Fibroblast of pulmonary artery (primary cell): ENCODE results near the gene ESCO1.
A peak's percentile ranks its signal among the peaks of the same experiment; 100 is the strongest.

Experiments used
- DNase-seq: peaks from one replicate; pipeline ENCODE4 v3.0.0-alpha.2; 2010; ENCODE audit warnings: low read depth
- H3K4me3 ChIP-seq: replicated peaks from 2 replicates; pipeline ENCODE4 v1.5.1; 2011; ENCODE audit warnings: low read depth, mild to moderate bottlenecking, control low read depth, low read length, moderate library complexity
- TF ChIP-seq, protein P1 (sequence below): IDR thresholded peaks from 2 replicates; pipeline ENCODE4 v1.5.1; 2011; ENCODE audit warnings: mild to moderate bottlenecking, control low read depth, low read length, inconsistent platforms; ENCODE audit errors: missing control alignments

ESCO1 gene

DNA sequence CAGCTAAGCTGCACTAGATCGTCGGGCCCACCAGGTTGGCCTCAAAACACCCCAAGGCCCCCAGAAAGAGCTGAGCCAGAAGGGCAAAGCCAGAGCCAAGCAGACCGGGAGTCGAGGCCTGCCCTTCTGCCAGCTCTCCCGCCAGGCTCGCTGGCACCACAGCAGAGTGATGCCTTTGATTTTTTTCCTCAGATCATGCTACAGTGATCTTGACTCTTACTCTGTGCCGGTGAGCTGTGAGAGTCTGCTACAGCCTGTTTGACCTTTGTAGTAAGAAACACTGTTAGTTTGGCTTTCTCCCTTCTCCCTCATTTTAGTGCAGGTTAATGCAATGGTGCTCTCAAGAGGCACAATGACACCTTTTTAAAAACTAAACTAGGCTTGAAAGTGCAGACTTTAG lies 97.8 kb downstream of the ESCO1 start:
- no peak overlapping the region for H3K4me3 ChIP-seq
- TF ChIP-seq, protein P1, sequence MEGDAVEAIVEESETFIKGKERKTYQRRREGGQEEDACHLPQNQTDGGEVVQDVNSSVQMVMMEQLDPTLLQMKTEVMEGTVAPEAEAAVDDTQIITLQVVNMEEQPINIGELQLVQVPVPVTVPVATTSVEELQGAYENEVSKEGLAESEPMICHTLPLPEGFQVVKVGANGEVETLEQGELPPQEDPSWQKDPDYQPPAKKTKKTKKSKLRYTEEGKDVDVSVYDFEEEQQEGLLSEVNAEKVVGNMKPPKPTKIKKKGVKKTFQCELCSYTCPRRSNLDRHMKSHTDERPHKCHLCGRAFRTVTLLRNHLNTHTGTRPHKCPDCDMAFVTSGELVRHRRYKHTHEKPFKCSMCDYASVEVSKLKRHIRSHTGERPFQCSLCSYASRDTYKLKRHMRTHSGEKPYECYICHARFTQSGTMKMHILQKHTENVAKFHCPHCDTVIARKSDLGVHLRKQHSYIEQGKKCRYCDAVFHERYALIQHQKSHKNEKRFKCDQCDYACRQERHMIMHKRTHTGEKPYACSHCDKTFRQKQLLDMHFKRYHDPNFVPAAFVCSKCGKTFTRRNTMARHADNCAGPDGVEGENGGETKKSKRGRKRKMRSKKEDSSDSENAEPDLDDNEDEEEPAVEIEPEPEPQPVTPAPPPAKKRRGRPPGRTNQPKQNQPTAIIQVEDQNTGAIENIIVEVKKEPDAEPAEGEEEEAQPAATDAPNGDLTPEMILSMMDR, result no peak
- no peak for DNase-seq

DNA sequence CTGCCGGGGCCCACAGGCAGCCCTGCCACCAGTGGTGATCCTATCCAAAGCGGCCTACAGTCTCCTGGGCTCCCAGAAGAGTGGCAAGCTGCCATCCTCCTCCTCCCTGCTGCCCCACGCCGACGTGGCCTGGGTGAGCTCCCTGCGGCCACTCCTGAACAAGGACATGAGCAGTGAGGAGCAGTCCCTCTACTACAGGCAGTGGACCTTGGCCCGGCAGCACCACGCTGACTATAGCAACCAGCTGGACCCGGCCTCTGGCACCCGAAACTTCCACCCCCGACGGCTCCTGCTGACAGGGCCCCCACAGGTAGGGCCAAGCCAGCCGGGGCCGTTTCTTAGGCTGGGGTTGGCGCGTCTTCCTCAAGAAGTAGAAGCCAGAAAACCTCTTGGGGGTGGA lies 100.5 kb downstream of the ESCO1 start:
- no peak for DNase-seq
- TF ChIP-seq, protein P1, result no peak
- no peak overlapping the region for H3K4me3 ChIP-seq

DNA sequence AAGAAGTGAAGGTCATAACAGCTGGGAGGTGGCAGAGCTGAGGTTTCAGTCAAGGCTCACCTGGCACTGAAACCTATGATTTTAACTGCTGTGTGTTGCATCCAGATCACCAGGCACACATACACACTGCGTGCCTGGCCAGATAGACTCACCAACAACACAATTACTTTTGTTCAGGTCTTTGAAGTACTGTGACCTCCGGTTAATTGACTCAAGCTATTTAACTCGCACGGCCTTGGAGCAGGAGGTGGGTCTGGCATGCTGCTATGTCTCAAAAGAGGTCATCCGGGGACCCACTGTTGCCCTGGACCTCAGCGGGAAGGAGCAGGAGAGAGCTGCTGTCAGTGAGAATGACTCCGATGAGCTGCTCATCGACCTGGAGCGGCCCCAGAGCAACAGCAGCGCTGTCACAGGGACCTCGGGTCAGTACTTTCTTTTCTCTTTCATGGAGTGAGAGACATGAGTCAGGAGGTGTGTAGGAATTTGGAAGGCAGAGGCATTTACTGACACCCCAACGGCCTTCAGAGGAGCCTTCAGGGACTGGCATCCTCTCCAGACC lies 104.1 kb downstream of the ESCO1 start:
- no peak for DNase-seq
- no peak overlapping the region for H3K4me3 ChIP-seq
- TF ChIP-seq, protein P1, result no peak

DNA sequence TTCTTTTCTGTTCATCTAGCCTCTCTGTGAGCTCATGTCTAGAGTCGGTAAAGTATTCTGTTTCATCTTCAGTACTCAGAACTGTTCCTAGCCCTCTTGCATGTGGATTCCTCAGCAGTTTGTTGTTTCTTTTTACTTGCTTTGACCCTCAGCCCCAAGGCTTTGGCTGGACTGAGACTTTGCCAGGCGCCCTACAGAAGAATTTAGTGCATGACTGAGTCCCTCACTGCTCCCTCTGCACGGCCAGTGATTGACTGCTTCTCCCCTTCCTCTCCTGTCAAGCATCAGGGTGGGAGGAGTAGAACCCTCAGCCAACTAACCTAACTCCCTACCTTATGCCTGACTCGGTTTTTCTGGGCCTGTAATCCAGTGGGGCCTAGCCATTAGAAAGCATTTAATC lies 109.8 kb downstream of the ESCO1 start:
- DNase-seq, result no peak

DNA sequence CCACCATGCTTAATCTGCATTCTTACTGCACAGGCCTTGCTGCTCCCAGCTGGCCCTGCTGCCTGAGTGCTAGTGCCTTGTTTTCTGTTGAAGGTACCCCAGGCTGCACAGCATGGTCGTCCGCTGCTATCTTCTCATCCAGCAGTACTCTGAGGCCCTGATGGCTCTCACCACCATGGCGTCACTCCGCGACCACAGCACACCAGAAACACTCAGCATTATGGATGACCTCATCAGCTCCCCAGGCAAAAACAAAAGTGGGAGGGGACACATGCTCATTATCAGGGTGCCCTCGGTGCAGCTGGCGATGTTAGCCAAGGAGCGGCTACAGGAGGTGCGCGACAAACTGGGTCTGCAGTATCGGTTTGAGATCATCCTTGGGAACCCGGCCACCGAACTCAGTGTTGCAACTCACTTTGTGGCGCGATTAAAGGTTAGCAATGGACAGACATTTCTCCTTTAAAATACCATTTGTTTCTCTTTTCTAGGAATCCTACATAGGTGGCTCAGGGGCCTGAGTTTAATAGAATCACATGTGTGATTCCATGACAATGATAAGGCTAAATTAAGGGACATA lies 110.5 kb downstream of the ESCO1 start:
- DNase-seq, result no peak
- H3K4me3 ChIP-seq, result no peak overlapping the region
- TF ChIP-seq, protein P1, result no peak

More for the DNA sequence above, 109.8 kb downstream of the ESCO1 start:
- TF ChIP-seq, protein P1, result no peak
- H3K4me3 ChIP-seq, result no peak overlapping the region

DNA sequence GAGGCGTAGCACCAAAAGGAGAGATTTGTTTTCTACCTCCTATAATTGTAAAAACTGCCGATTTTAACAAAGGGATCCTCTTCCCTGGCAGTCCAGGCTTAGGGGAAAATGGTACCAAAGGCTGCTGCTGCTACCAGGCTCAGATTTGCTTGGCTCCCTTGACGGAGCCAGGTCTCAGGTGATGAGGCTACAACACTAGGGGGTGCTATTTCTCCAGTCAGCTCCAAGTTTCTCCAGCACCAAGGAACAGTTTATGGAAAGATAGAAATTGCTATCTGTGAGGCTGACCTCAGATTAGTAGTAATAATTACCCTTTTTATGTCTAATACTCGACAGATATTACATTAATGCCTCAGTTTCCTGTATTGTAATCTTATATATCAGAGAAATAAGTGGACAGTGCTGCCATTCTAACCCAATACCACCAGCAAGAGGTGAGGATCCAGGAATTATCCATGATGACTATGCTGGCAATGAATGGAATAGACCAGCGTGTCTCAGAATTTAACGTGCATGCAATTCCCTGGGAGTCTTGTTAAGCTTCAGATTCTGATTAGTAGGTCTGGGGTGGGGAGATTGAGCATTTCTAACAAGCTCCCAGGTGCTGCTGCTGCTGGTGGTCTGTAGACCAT lies 111.3 kb downstream of the ESCO1 start:
- DNase-seq, result peak; percentile 76
- TF ChIP-seq, protein P1, result peak; percentile 91
- H3K4me3 ChIP-seq, result no peak overlapping the region
